H1 (cell line): Measurements from ENCODE around the gene CIBAR2. TPM values are rescaled to one million over a fixed set of nuclear protein-coding genes. Genes with fewer than 3 reads are reported as not detected.

Source experiments
- CEBPB ChIP-seq: IDR thresholded peaks from 2 replicates; pipeline ENCODE4 v1.6.1; 2012; ENCODE audit warnings: low read depth, low read length
- MAX ChIP-seq: IDR thresholded peaks from 2 replicates; pipeline ENCODE4 v1.6.1; 2012; ENCODE audit warnings: inconsistent platforms
- polyA plus RNA-seq, 7 experiments: library from polyadenylated mRNA; depleted of rRNA in 3 of 7; stranded (reverse) in 5 of 7; unstranded in 2 of 7; fragments of >200 nt in 5 of 7; fragments of 200-250 nt in 2 of 7; gene quantifications; 1 replicate in 5 of 7; 2 replicates in 1 of 7; 4 replicates in 1 of 7; pipeline versions ENCODE4 v1.2.1 to v1.2.3, GENCODE V29; 2011 to 2013; ENCODE audit warnings: missing spikeins in 2 of 7, mixed read lengths in 2 of 7
- total RNA-seq: library from RNA; stranded (reverse); fragmentation: NEBNext Ultra II Directional; extraction: Animal tissue kit (Norgen Biotek cat#: 25700); gene quantifications from 2 replicates; pipeline ENCODE4 v1.2.1, GENCODE V29; 2021

Gene CIBAR2
- total and polyA plus RNA-seq, 2 of the 8 experiments (the other 6 are each of a cell fraction or from before 2014, with no cell fraction given): 0.18 TPM; not detected in 1

DNA sequence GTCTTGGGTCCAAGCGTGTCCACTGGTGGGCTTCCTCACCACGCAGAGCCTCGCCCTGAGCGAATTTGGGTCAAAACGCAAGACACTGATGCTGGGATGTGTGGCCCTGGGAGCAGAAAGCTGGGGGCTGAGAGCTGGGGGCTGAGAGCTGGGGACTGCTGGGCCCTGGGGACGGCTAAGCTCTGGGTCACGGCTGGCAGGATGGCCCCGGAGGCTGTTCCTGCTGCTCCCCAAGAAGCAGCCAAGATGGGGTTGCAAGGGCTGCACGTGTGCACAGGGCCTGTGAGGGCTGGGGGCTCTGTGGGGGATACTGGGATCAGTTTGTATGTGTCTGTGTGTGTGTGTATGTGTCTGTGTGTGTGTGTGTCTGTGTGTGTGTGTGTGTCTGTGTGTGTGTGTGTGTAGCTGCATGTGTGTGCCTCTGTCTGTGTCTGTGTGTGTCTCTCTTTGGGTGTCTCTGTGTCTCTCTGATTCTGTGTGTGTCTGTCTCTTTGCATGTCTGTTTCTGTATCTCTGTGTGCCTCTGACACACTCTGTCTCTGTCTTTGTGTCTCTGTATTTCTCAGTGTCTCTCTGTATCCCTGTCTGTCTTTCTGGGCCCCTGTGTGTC lies 38.2 kb upstream of the CIBAR2 start (continued):
- TF ChIP-seq MAX: no peak
- no peak for TF ChIP-seq CEBPB
